Measurements from ENCODE around the gene PRXL2C. TPM values are rescaled to one million over a fixed set of nuclear protein-coding genes. Genes with fewer than 3 reads are reported as not detected.

Gene PRXL2C
- total and polyA plus RNA-seq, 2 donors (not counting 1 experiment from before 2014, with no cell fraction given): 10.9 to 16.1 TPM

DNA sequence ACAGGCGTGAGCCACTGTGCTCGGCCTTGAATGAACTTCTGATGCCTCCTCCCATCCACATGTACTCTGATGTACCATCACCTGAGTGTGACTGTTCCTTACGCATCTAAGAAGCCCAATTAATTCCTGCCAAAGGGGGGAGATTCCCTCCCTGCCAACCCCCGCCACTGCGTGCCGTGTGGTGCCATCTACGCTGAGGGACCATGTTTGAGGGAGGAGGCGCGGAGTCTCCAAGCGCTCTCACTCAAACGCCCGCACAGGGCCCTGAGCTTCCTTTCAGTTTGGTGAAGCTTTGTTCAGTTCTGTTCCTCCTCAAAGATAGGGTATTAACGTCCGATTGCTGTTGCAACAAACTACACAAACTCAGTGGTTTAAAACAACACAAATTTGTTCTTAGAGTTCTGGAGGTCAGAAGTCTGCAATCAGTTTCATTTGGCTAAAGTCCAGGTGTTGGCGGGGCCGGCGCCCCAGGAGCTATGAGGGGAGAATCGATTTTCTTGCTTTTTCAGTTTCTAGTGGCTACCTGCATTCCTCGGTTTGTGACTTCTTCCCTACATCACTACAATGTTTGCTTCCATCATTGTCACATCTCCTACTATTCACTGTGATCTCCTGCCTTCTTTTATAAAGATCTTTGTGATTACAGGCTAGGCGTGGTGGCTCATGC, 13.9 kb upstream of the PRXL2C start:
- Histone ChIP-seq H3K9me3 (ENCODE audit: control extremely low read depth in 1 of 3, control insufficient read depth in 2 of 3, insufficient read depth in 1 of 3, low read length in 2 of 3) (peaks cover 0 to 9% (median 0%) of the 10 kb centered on the region in 3 donors), H3K9ac (ENCODE audit: low read length) (no peak overlapping the region), H3K27ac (ENCODE audit: low read length in 2 of 2) (no peak overlapping the region), H3K4me3 (ENCODE audit: control extremely low read depth in 1 of 5, extremely low read depth in 1 of 5, insufficient read depth in 1 of 5, low read depth in 2 of 5, low read length in 4 of 5) (no peak overlapping the region), H4K20me1 (ENCODE audit: control insufficient read depth, insufficient read depth, low read length, poor library complexity, severe bottlenecking) (no peaks in the 10 kb centered on the region), H3K27me3 (replicated peaks in 1 of 4; ENCODE audit: control extremely low read depth in 1 of 4, control insufficient read depth in 3 of 4, insufficient read depth in 4 of 4, low read length in 3 of 4) (peaks cover 0 to 5% (median 0%) of the 10 kb centered on the region in 4 experiments), H3K4me1 (ENCODE audit: control insufficient read depth in 2 of 2, insufficient read depth in 2 of 2, low read length in 2 of 2) (no peaks in the 10 kb centered on the region), H3K4me2 (replicated peaks; ENCODE audit: low read depth, low read length, poor library complexity, severe bottlenecking) (no peak overlapping the region), H2AFZ (ENCODE audit: insufficient read depth, low read depth, low read length, poor library complexity, severe bottlenecking) (no peak overlapping the region), H3K36me3 (replicated peaks in 1 of 2; ENCODE audit: control extremely low read depth in 1 of 2, control insufficient read depth in 1 of 2, extremely low read depth in 1 of 2, insufficient read depth in 2 of 2, low read length in 1 of 2) (no peaks in the 10 kb centered on the region), H3K79me2 (ENCODE audit: control insufficient read depth, insufficient read depth, low read length) (no peaks in the 10 kb centered on the region)
- no peak for ATAC-seq (ENCODE audit: low read depth)
- no peaks in the 10 kb centered on the region for H3K4me1 Mint-ChIP-seq
- no peak for DNase-seq
- H3K9me3 Mint-ChIP-seq (ENCODE audit: insufficient read depth): no peaks in the 10 kb centered on the region
- H3K27me3 Mint-ChIP-seq: peaks cover 16% of the 10 kb centered on the region
- intact Hi-C loops (cut with micrococcal nuclease): no loop called here
- no peak overlapping the region for H3K4me3 Mint-ChIP-seq
- no peak overlapping the region for H3K27ac Mint-ChIP-seq
- 96% methylated on average over 7 of the region's 20 CpGs for WGBS (ENCODE audit: insufficient coverage)
- ChIA-PET POLR2A (no interaction called here), CTCF (interaction anchor here (1.5 kb wide), 1 partner anchor 342 kb away, joined by 11 read pairs; no protein-coding TSS in a partner anchor)
- no peak for TF ChIP-seq EZH2 (IDR thresholded peaks at IDR 0.05; ENCODE audit: borderline replicate concordance, insufficient read depth, low read depth, low read length, poor library complexity, severe bottlenecking)
- TF ChIP-seq, protein P1, sequence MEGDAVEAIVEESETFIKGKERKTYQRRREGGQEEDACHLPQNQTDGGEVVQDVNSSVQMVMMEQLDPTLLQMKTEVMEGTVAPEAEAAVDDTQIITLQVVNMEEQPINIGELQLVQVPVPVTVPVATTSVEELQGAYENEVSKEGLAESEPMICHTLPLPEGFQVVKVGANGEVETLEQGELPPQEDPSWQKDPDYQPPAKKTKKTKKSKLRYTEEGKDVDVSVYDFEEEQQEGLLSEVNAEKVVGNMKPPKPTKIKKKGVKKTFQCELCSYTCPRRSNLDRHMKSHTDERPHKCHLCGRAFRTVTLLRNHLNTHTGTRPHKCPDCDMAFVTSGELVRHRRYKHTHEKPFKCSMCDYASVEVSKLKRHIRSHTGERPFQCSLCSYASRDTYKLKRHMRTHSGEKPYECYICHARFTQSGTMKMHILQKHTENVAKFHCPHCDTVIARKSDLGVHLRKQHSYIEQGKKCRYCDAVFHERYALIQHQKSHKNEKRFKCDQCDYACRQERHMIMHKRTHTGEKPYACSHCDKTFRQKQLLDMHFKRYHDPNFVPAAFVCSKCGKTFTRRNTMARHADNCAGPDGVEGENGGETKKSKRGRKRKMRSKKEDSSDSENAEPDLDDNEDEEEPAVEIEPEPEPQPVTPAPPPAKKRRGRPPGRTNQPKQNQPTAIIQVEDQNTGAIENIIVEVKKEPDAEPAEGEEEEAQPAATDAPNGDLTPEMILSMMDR (IDR thresholded peaks at IDR 0.05): no peak

DNA sequence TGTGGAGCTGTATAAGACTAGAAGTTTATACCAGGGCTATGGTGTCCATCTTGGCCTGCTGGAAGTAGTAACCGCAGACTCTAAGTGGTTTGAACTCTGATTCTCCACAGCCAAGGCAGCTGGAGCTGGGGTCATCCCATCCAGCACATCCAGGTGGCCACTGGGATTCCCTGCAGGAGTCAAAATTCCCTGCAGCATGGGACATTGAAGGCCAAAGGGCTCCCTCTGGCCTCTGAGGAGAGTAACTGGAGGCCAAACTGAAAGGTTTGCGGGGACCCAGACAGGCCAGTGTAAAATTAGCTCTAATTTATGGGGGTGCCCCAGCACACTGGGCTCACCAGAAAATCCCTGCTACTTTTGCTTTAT, 12.2 kb upstream of the PRXL2C start:
- no peaks in the 10 kb centered on the region for H3K4me1 Mint-ChIP-seq
- POLR2A ChIA-PET: no interaction called here
- WGBS (ENCODE audit: insufficient coverage): 100% methylated on average over 2 of the region's 2 CpGs
- H3K36me3 ChIP-seq (replicated peaks in 1 of 2; ENCODE audit: control extremely low read depth in 1 of 2, control insufficient read depth in 1 of 2, extremely low read depth in 1 of 2, insufficient read depth in 2 of 2, low read length in 1 of 2): no peaks in the 10 kb centered on the region
- H3K27ac ChIP-seq (ENCODE audit: low read length in 2 of 2): no peak overlapping the region
- no peaks in the 10 kb centered on the region for H4K20me1 ChIP-seq (ENCODE audit: control insufficient read depth, insufficient read depth, low read length, poor library complexity, severe bottlenecking)
- intact Hi-C loops (cut with micrococcal nuclease): no loop called here
- CTCF ChIA-PET: interaction anchor here (0.7 to 3.6 kb wide), 5 partner anchors 13 to 353 kb away, joined by 3 to 61 read pairs (median 4); no protein-coding TSS in a partner anchor
- no peak overlapping the region for H3K4me3 ChIP-seq (ENCODE audit: control extremely low read depth in 1 of 5, extremely low read depth in 1 of 5, insufficient read depth in 1 of 5, low read depth in 2 of 5, low read length in 4 of 5)
- no peak overlapping the region for H2AFZ ChIP-seq (ENCODE audit: insufficient read depth, low read depth, low read length, poor library complexity, severe bottlenecking)
- no peak overlapping the region for H3K4me3 Mint-ChIP-seq
- H3K9me3 ChIP-seq (ENCODE audit: control extremely low read depth in 1 of 3, control insufficient read depth in 2 of 3, insufficient read depth in 1 of 3, low read length in 2 of 3): no peaks in the 10 kb centered on the region
- no peaks in the 10 kb centered on the region for H3K9me3 Mint-ChIP-seq (ENCODE audit: insufficient read depth)
- H3K27me3 ChIP-seq (replicated peaks in 1 of 4; ENCODE audit: control extremely low read depth in 1 of 4, control insufficient read depth in 3 of 4, insufficient read depth in 4 of 4, low read length in 3 of 4): peaks cover 0 to 4% (median 0%) of the 10 kb centered on the region in 4 experiments
- no peak overlapping the region for H3K27ac Mint-ChIP-seq
- no peaks in the 10 kb centered on the region for H3K4me1 ChIP-seq (ENCODE audit: control insufficient read depth in 2 of 2, insufficient read depth in 2 of 2, low read length in 2 of 2)
- TF ChIP-seq, protein P1 (IDR thresholded peaks at IDR 0.05): no peak
- TF ChIP-seq EZH2 (IDR thresholded peaks at IDR 0.05; ENCODE audit: borderline replicate concordance, insufficient read depth, low read depth, low read length, poor library complexity, severe bottlenecking): no peak
- peaks cover 14% of the 10 kb centered on the region for H3K27me3 Mint-ChIP-seq
- no peak overlapping the region for H3K4me2 ChIP-seq (replicated peaks; ENCODE audit: low read depth, low read length, poor library complexity, severe bottlenecking)
- ATAC-seq (ENCODE audit: low read depth): no peak
- H3K79me2 ChIP-seq (ENCODE audit: control insufficient read depth, insufficient read depth, low read length): no peaks in the 10 kb centered on the region
- H3K9ac ChIP-seq (ENCODE audit: low read length): no peak overlapping the region
- no peak for DNase-seq

All from B cell (primary cell).